Measurements from ENCODE around the gene HOXC9. TPM values are rescaled to one million over a fixed set of nuclear protein-coding genes. Genes with fewer than 3 reads are reported as not detected.

HOXC9 gene
- total RNA-seq, 4 donors from 2014 or later: 1.7 to 13.2 (median 1.9) TPM; not detected in 1

GRCh38 chr12:53994264-53995001, 5.5 kb upstream of the HOXC9 start:
- peak overlapping the region; percentile 7 to 56 (median 44) for H3K4me3 ChIP-seq
- TF ChIP-seq CTCF (IDR thresholded peaks at IDR 0.05) (no peak), POLR2A (IDR thresholded peaks at IDR 0.05) (no peak)
- peak overlapping the region; percentile 64 to 83 (median 68) for H3K27ac ChIP-seq
- H3K9me3 ChIP-seq: peaks cover 0 to 5% (median 0%) of the 10 kb centered on the region in 4 donors
- H3K27me3 ChIP-seq: peaks cover 0 to 62% of the 10 kb centered on the region in 2 donors
- H3K36me3 ChIP-seq: no peaks in the 10 kb centered on the region
- DNase-seq: peak in 2 of 3 donors; percentile 54 to 64
- H3K4me1 ChIP-seq: peaks cover 4 to 44% (median 20%) of the 10 kb centered on the region in 4 donors

- H3K9me3 ChIP-seq: peaks cover 0 to 5% (median 0%) of the 10 kb centered on the region in 4 donors
- H3K27me3 ChIP-seq: peaks cover 0 to 63% of the 10 kb centered on the region in 2 donors
- H3K27ac ChIP-seq: peak overlapping the region; percentile 64 to 83 (median 68)
- DNase-seq: no peak
- H3K4me3 ChIP-seq: peak overlapping the region; percentile 7 to 56 (median 51)
- peaks cover 4 to 42% (median 18%) of the 10 kb centered on the region in 4 donors for H3K4me1 ChIP-seq
- no peaks in the 10 kb centered on the region for H3K36me3 ChIP-seq
- TF ChIP-seq POLR2A (IDR thresholded peaks at IDR 0.05) (no peak), CTCF (IDR thresholded peaks at IDR 0.05) (no peak)
These were observed 5.0 kb upstream of the HOXC9 start for GRCh38 chr12:53995002-53995377.

GRCh38 chr12:53995378-53996239, 4.4 kb upstream of the HOXC9 start:
- peak overlapping the region; percentile 64 to 83 (median 68) for H3K27ac ChIP-seq
- TF ChIP-seq POLR2A (IDR thresholded peaks at IDR 0.05): no peak
- no peak for TF ChIP-seq CTCF (IDR thresholded peaks at IDR 0.05)
- peak in 1 of 3 donors; percentile 62 for DNase-seq

GRCh38 chr12:53996240-53997203, 3.4 kb upstream of the HOXC9 start:
- Histone ChIP-seq H3K9me3 (peaks cover 0 to 5% (median 0%) of the 10 kb centered on the region in 4 donors), H3K27ac (peak overlapping the region; percentile 64 to 83 (median 68)), H3K4me3 (peak overlapping the region; percentile 40 to 56 (median 51)), H3K36me3 (no peaks in the 10 kb centered on the region), H3K27me3 (peaks cover 0 to 63% of the 10 kb centered on the region in 2 donors), H3K4me1 (peaks cover 4 to 38% (median 18%) of the 10 kb centered on the region in 4 donors)
- no peak for DNase-seq
- no peak for TF ChIP-seq CTCF (IDR thresholded peaks at IDR 0.05)
- no peak for TF ChIP-seq POLR2A (IDR thresholded peaks at IDR 0.05)

More at GRCh38 chr12:53995378-53996239, 4.4 kb upstream of the HOXC9 start:
- Histone ChIP-seq H3K4me1 (peaks cover 4 to 42% (median 18%) of the 10 kb centered on the region in 4 donors), H3K27me3 (peaks cover 0 to 66% of the 10 kb centered on the region in 2 donors), H3K36me3 (no peaks in the 10 kb centered on the region), H3K4me3 (peak overlapping the region; percentile 40 to 56 (median 51)), H3K9me3 (peaks cover 0 to 5% (median 0%) of the 10 kb centered on the region in 4 donors)
